ENCODE results near the gene FRZB. TPM values are rescaled to one million over a fixed set of nuclear protein-coding genes. Genes with fewer than 3 reads are reported as not detected.

FRZB gene
- total RNA-seq, 2 experiments from 2014 or later, result not detected

DNA sequence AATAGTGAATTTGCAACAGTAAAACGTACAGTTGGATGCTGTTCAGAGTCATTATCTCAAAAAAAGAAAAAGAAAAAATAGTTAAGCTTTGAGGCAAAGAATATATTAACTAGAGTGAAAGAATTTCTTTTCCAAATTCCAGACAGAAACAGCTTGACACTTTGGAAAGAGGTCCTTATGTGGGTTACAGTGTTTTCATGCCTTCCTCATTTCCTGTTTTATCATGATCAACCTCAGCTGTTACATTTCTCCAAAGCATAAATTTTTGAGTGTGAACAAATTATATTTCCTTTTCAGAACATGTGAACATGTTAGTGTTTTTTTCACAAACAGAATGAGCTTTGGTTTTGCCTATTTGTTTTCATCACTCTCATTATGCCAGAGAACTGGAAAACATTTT lies 13.6 kb downstream of the FRZB start:
- Mint-ChIP-seq H3K27ac (no peak overlapping the region), H3K9me3 (no peaks in the 10 kb centered on the region), H3K4me3 (no peak overlapping the region), H3K4me1 (no peaks in the 10 kb centered on the region), H3K36me3 (ENCODE audit: low read depth) (no peaks in the 10 kb centered on the region), H3K27me3 (peaks cover 22% of the 10 kb centered on the region)
- DNase-seq, result no peak
- ChIA-PET CTCF (no interaction called here), POLR2A (no interaction called here)

DNA sequence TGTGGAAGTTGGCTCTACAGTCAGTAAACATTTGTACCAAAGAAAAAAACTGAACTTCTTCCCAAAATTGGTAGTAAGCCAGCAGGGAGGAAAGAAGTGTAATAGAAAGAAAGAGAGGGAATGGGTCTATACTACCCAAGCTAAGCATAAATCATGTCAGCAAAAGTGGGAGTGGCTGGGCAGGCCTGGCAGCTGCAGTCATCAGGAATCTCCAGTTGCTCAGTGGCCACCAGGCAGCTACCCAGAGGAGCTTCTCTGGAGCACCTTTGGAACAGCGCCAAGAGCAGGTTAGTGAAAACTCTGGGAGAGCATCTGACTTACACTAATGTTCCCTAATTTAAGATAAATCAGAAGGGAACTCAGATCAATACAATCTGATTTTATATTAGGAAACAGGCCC lies 14.3 kb downstream of the FRZB start:
- no peaks in the 10 kb centered on the region for H3K36me3 Mint-ChIP-seq (ENCODE audit: low read depth)
- DNase-seq, result no peak
- H3K4me3 Mint-ChIP-seq, result no peak overlapping the region
- POLR2A ChIA-PET, result no interaction called here
- no peaks in the 10 kb centered on the region for H3K4me1 Mint-ChIP-seq
- CTCF ChIA-PET, result no interaction called here
- H3K27ac Mint-ChIP-seq, result no peak overlapping the region
- H3K27me3 Mint-ChIP-seq, result peaks cover 24% of the 10 kb centered on the region
- H3K9me3 Mint-ChIP-seq, result no peaks in the 10 kb centered on the region

DNA sequence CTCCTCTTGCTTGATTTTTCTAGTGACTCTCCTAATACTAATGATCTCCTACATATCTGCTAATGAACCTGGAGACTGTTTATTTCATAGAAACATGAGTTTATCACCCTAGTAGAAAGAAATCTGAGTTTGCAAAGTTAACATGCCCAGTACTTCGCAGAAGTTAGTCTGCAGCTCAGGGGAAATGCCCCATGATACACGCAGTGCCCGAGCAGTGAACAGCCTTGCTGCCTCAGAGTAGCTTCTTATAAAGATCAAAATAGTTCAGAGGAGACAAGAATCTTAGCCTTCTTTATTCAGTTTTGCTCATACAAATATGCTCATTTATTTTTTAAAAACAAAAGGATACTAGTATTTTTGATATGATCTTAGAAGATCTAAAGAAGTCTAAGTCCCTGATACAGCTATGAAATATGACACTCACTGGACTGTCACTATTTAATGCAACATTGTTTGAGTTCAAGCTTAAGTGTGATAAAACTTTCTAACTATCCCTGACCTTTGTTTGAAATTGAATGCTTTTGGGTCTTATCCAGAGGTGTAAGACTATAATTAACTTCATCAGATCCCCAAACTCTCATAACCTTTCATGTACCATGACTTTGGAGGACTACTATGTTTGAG lies 20.5 kb downstream of the FRZB start:
- H3K4me3 Mint-ChIP-seq, result no peak overlapping the region
- H3K27ac Mint-ChIP-seq, result no peak overlapping the region
- no peak for DNase-seq
- CTCF ChIA-PET, result interaction anchor here (0.6 kb wide), 1 partner anchor 180 kb away, joined by 4 read pairs; no protein-coding TSS in a partner anchor
- peaks cover 34% of the 10 kb centered on the region for H3K27me3 Mint-ChIP-seq
- no peaks in the 10 kb centered on the region for H3K9me3 Mint-ChIP-seq
- POLR2A ChIA-PET, result no interaction called here
- no peaks in the 10 kb centered on the region for H3K36me3 Mint-ChIP-seq (ENCODE audit: low read depth)
- no peaks in the 10 kb centered on the region for H3K4me1 Mint-ChIP-seq

DNA sequence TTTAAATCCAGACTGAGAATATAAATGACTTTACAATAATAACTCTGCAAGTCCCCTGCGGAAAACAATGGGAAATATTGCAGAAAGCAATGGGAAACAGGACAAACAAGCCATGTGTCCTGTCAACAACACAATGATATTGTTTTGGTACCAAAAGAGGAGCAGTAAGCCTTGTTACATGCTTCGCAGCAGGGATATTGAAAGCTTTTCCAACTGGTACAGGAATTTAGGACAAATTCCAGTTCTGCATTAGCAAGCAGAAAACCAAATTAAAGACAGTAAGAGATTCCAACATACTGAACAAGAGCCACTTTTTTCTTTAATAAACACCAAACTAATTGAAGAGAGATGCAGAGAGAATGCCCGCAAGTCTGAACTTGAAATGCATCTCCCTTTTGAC lies 30.0 kb downstream of the FRZB start:
- no peaks in the 10 kb centered on the region for H3K36me3 Mint-ChIP-seq (ENCODE audit: low read depth)
- no peak overlapping the region for H3K4me3 Mint-ChIP-seq
- no peak overlapping the region for H3K27ac Mint-ChIP-seq
- ChIA-PET POLR2A (no interaction called here), CTCF (no interaction called here)
- DNase-seq, result no peak
- peaks cover 43% of the 10 kb centered on the region for H3K27me3 Mint-ChIP-seq
- H3K9me3 Mint-ChIP-seq, result no peaks in the 10 kb centered on the region
- no peaks in the 10 kb centered on the region for H3K4me1 Mint-ChIP-seq

DNA sequence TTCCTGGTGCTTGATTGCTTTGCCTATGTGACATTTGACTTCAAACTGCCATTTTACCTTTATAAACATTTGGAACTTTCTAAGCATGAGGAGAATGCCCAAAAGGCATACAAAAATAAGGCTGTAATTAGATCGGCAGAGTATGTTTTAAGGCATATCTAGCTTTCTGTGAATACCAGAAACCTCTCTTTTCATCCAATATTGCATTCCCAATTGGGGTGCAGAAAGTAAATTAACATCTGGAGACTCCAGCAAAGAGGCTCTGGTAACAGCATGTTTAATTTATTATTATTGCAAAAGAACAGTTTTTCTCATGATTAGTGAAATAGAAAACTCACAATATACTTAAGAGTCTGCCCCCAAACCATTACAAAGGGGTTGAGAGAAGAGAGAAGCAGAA lies 32.1 kb downstream of the FRZB start:
- no peaks in the 10 kb centered on the region for H3K36me3 Mint-ChIP-seq (ENCODE audit: low read depth)
- POLR2A ChIA-PET, result no interaction called here
- CTCF ChIA-PET, result no interaction called here

DNA sequence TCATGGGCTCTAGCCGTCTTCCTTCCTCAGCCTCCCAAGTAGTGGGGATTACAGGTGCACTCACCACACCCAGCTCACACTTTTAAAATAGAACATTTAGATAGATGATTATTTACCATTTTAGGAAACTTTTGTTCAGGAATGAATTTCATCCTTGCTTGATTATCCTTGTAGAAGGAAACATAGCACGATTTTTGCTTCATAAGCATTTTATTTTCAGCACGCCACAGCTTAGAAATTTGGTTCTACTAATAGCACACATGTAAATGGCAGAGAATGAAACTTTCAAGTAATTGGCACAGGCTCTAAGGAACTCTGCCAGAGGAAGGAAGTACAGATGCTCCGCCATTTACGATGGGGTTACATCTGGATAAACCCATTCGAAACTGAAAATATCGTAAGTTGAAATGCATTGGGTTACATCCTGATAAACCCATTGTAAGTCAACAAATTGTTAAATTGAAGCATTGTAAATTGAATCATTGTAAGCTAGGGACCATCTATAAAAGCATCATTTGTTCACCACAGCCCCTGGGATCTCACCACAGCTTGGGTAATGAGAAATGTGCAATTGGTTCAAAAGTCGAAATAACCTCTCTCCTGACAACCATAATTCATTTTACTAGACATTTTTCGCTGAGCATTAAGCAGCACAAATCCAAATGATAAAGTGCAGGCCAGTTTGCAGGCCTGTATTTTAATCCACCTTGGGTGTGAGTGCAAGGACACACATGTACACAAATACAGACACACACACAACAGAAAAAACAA lies 33.2 kb downstream of the FRZB start:
- ChIA-PET POLR2A (no interaction called here), CTCF (no interaction called here)
- no peaks in the 10 kb centered on the region for H3K36me3 Mint-ChIP-seq (ENCODE audit: low read depth)
- H3K4me1 Mint-ChIP-seq, result no peaks in the 10 kb centered on the region
- H3K9me3 Mint-ChIP-seq, result no peaks in the 10 kb centered on the region
- peaks cover 37% of the 10 kb centered on the region for H3K27me3 Mint-ChIP-seq
- DNase-seq, result no peak
- H3K4me3 Mint-ChIP-seq, result no peak overlapping the region
- no peak overlapping the region for H3K27ac Mint-ChIP-seq

More for the DNA sequence above, 32.1 kb downstream of the FRZB start:
- Mint-ChIP-seq H3K27ac (no peak overlapping the region), H3K27me3 (peaks cover 33% of the 10 kb centered on the region), H3K4me3 (no peak overlapping the region), H3K4me1 (no peaks in the 10 kb centered on the region), H3K9me3 (no peaks in the 10 kb centered on the region)
- DNase-seq, result no peak

DNA sequence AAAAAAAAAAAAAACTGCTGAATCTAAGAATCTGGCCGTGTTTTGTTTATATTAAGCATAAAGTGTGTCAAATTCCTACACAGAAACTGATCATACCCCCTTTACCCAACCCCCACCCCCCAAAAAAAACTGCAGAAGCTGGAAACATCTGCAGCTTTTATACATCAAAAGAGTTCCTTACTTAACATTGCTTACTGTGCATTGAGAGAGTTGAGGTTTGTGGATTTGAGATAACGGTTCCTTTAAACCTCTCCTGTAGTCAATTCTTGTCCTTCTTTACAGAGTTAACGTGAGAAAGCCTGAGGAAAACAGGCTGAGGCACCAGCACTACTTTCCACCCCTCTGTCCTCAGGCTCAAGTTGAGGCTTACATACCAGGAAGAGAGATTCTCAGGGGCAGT lies 34.5 kb downstream of the FRZB start:
- POLR2A ChIA-PET, result no interaction called here
- CTCF ChIA-PET, result no interaction called here

DNA sequence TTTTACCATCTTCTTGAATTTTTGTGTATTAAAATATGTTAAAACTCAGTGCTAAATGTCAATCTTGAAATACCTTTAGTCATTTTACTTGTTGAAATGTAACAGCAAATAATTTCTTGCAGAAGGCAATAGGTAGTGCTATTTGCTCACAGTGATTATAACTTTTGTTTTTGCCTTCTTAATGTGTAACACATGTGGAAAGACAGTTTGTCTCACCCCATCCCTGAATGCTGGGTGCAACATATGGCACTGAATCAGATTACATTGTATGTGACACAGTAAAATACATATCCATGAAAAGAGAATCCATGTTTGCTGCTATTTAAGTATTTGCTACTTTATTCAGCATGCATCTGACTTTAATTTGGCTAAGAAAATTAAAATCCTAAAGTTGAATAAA lies 35.3 kb downstream of the FRZB start:
- no peak overlapping the region for H3K27ac Mint-ChIP-seq
- ChIA-PET POLR2A (no interaction called here), CTCF (no interaction called here)
- H3K9me3 Mint-ChIP-seq, result no peaks in the 10 kb centered on the region
- no peaks in the 10 kb centered on the region for H3K4me1 Mint-ChIP-seq
- no peak overlapping the region for H3K4me3 Mint-ChIP-seq
- H3K27me3 Mint-ChIP-seq, result peaks cover 31% of the 10 kb centered on the region
- H3K36me3 Mint-ChIP-seq (ENCODE audit: low read depth), result no peaks in the 10 kb centered on the region
- no peak for DNase-seq

More for the DNA sequence above, 34.5 kb downstream of the FRZB start:
- Mint-ChIP-seq H3K27ac (no peak overlapping the region), H3K9me3 (no peaks in the 10 kb centered on the region), H3K36me3 (ENCODE audit: low read depth) (no peaks in the 10 kb centered on the region), H3K27me3 (peaks cover 28% of the 10 kb centered on the region), H3K4me3 (no peak overlapping the region), H3K4me1 (no peaks in the 10 kb centered on the region)
- DNase-seq, result no peak

DNA sequence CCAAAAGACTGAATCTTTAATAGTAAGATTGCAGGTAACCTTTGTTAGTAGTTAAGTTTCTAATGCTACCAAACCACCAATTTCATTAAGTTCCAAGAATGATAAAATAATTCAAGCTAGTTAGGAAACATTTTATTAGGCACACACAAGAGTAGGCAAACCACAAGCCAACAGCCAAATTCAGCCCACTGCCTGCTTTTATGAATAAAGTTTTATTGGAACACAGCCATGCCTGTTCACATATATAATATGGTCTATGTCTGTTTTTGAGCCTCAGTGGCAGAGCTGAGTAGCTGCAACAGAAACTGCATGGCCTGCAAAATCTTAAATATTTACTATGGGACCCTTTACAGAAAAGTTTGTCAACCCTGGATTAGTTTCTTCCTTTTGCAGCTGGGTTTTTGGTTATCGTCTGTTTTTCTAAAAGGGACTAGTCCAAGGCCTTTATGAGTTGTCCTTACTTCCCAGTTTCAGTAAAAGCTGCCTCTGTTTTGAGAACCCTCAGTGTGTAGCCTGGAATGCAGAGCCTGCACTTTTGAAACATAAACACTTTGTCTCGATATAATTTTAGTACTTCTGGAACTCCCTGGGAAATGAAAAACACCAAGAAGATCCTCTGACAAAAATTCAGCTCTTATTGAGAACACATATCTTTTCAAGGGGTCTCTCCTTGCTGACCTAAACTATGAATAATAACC lies 39.1 kb downstream of the FRZB start:
- H3K9me3 Mint-ChIP-seq, result no peaks in the 10 kb centered on the region
- no peak for DNase-seq
- H3K36me3 Mint-ChIP-seq (ENCODE audit: low read depth), result no peaks in the 10 kb centered on the region
- H3K4me3 Mint-ChIP-seq, result no peak overlapping the region
- H3K27me3 Mint-ChIP-seq, result peaks cover 25% of the 10 kb centered on the region
- ChIA-PET CTCF (no interaction called here), POLR2A (no interaction called here)
- H3K4me1 Mint-ChIP-seq, result no peaks in the 10 kb centered on the region
- no peak overlapping the region for H3K27ac Mint-ChIP-seq

DNA sequence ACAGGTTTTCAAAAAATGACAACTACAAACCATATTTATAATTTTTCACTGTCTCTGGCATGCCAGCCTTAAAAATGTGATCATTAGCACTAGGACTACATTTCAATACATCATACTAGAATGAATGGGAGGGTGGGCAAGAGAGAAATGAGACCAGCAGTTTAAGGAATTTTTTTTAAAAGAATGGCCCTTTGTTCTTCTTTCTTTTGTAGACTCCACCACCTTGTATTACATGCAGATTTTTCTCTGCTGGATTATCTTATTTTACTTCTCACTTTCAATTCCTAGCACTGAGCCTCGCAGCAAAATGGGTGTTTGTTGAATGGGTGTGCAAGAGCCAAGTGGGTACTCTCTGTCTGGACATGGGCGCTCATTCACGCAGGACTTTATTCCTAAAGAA lies 39.9 kb downstream of the FRZB start:
- Mint-ChIP-seq H3K27ac (no peak overlapping the region), H3K36me3 (ENCODE audit: low read depth) (no peaks in the 10 kb centered on the region), H3K27me3 (peaks cover 23% of the 10 kb centered on the region), H3K4me1 (no peaks in the 10 kb centered on the region), H3K9me3 (no peaks in the 10 kb centered on the region), H3K4me3 (no peak overlapping the region)
- DNase-seq, result no peak
- ChIA-PET POLR2A (no interaction called here), CTCF (no interaction called here)

DNA sequence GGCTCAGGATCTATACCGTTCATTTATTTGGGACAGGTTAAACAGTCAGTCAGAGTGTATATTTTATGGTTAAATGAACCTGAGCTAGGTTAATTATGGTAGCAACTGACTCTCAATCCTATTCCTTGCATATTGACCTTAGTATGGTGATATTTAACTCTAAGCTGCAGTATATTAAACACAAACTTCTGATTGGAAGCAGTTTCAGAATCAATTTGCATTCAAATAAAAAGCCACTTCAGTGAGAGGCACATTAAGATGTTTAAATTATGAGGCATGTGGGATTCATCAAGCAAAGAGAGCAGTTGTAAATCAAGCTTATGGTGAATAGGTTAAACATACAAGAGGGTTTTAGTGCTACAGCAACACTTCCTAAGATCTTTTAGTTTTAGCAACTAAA lies 40.4 kb downstream of the FRZB start:
- Mint-ChIP-seq H3K27me3 (peaks cover 24% of the 10 kb centered on the region), H3K4me3 (no peak overlapping the region), H3K4me1 (no peaks in the 10 kb centered on the region), H3K9me3 (no peaks in the 10 kb centered on the region), H3K27ac (no peak overlapping the region), H3K36me3 (ENCODE audit: low read depth) (no peaks in the 10 kb centered on the region)
- DNase-seq, result no peak
- ChIA-PET POLR2A (no interaction called here), CTCF (no interaction called here)

DNA sequence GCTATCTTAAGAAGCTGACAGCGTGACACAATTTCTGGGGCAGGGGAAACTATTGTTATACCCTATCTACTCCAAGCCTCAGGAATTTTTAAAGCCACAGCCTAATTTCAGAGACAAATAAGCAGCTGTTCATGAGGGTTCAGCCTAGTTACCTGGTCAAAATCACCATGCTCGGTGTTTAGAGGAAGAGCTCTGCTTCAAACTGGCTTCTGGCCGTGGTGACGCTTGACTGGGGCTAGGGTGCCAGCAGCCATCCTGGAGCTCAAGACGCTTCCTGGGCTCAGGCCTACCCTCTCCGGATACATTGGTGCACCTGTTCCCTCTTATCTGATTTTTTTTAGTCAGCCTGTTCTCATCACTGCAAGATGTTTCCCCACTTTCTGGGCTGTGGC lies 41.7 kb downstream of the FRZB start:
- H3K36me3 Mint-ChIP-seq (ENCODE audit: low read depth), result no peaks in the 10 kb centered on the region
- no peaks in the 10 kb centered on the region for H3K4me1 Mint-ChIP-seq
- H3K27me3 Mint-ChIP-seq, result peaks cover 24% of the 10 kb centered on the region
- ChIA-PET CTCF (no interaction called here), POLR2A (no interaction called here)
- H3K4me3 Mint-ChIP-seq, result no peak overlapping the region
- H3K9me3 Mint-ChIP-seq, result no peaks in the 10 kb centered on the region
- no peak for DNase-seq
- no peak overlapping the region for H3K27ac Mint-ChIP-seq

DNA sequence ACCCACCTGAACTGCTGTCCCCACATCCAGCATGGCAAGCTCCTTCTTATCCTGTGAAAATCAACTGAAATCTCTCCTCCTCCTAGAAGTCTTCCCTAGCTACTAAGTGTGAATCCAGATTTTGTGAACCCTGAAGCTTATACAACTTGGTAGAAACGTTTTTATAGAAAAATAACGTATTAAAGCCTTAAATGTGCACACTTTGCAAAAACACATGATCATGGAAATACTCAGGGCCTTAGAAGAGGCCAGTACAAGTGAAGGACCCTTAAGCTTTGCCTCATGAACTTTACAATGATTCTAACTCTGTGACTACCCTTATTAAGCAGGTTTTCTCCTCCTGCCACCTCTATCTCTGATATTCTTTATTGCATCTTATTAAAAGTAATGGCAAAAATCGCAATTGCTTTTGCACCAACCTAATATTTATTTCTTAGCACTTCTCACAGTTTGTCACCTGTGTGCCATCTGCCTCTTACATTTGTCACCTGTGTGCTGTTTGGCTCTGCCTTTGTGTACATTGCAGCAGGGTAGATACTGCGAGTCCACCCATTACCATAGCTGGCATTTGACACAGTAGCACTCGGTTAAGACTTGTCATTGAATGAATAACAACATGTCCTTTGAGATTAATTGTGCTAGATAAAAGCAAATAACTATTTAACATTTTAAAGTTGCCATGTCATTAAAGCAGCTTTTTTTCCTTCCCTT lies 42.2 kb downstream of the FRZB start:
- no peak for DNase-seq
- no peaks in the 10 kb centered on the region for H3K36me3 Mint-ChIP-seq (ENCODE audit: low read depth)
- peaks cover 21% of the 10 kb centered on the region for H3K27me3 Mint-ChIP-seq
- H3K27ac Mint-ChIP-seq, result no peak overlapping the region
- no peaks in the 10 kb centered on the region for H3K4me1 Mint-ChIP-seq
- POLR2A ChIA-PET, result no interaction called here
- no peaks in the 10 kb centered on the region for H3K9me3 Mint-ChIP-seq
- CTCF ChIA-PET, result no interaction called here
- no peak overlapping the region for H3K4me3 Mint-ChIP-seq

All from activated CD4-positive, alpha-beta memory T cell treated with anti-CD3 and anti-CD28 coated beads, Interleukin-2, amount 10 ng/mL, durations not matched to agents 7 days and 5 days (primary cell).